GM19099 (cell line): Measurements from ENCODE around the gene MYL5.

Experiments
- POLR2A ChIP-seq: IDR thresholded peaks from 3 replicates; pipeline ENCODE4 v1.6.1; 2011; ENCODE audit warnings: low read depth; ENCODE audit not compliant: insufficient read length; ENCODE audit errors: extremely low read depth

MYL5 gene

GRCh38 chr4:675980-676870 is 1.9 kb downstream of the MYL5 start:
- peak; percentile 22 for TF ChIP-seq POLR2A

GRCh38 chr4:676871-677235 is 2.5 kb downstream of the MYL5 start:
- no peak for TF ChIP-seq POLR2A

- peak; percentile 21 for TF ChIP-seq POLR2A
These were observed 3.3 kb downstream of the MYL5 start for GRCh38 chr4:677431-678293.

- no peak for TF ChIP-seq POLR2A
These were observed 4.2 kb downstream of the MYL5 start for GRCh38 chr4:678331-679103.

GRCh38 chr4:679104-679481 is 4.8 kb downstream of the MYL5 start:
- TF ChIP-seq POLR2A: no peak

GRCh38 chr4:679629-680028 is 5.3 kb downstream of the MYL5 start:
- no peak for TF ChIP-seq POLR2A

GRCh38 chr4:680091-680490 is 5.7 kb downstream of the MYL5 start:
- TF ChIP-seq POLR2A: no peak

- no peak for TF ChIP-seq POLR2A
These were observed 6.2 kb downstream of the MYL5 start for GRCh38 chr4:680551-680927.

GRCh38 chr4:680928-681645 is 6.7 kb downstream of the MYL5 start:
- no peak for TF ChIP-seq POLR2A

- no peak for TF ChIP-seq POLR2A
These were observed 7.6 kb downstream of the MYL5 start for GRCh38 chr4:681736-682451.

GRCh38 chr4:682490-683172 is 8.3 kb downstream of the MYL5 start:
- no peak for TF ChIP-seq POLR2A

GRCh38 chr4:683247-683897 is 9.0 kb downstream of the MYL5 start:
- no peak for TF ChIP-seq POLR2A

GRCh38 chr4:683982-684622 is 9.8 kb downstream of the MYL5 start:
- TF ChIP-seq POLR2A: no peak
